HFF-Myc (cell line): ENCODE data around the gene GRM4.

Experiments
- DNase-seq: peaks from one replicate; pipeline ENCODE4 v3.0.0-alpha.2; 2011; ENCODE audit warnings: low read depth; ENCODE audit errors: extremely low read depth
- H3K4me3 ChIP-seq: replicated peaks from 2 replicates; pipeline ENCODE4 v1.5.1; 2011; ENCODE audit warnings: low read depth, mild to moderate bottlenecking, control low read depth, low read length
- CTCF ChIP-seq: IDR thresholded peaks from 2 replicates; pipeline ENCODE4 v1.5.1; 2012; ENCODE audit warnings: mild to moderate bottlenecking, low read depth, low read length, control low read depth; ENCODE audit errors: missing control alignments

Gene GRM4

GRCh38 chr6:34005901-34006531, 139.9 kb downstream of the GRM4 start:
- no peak for TF ChIP-seq CTCF
- DNase-seq: no peak
- no peak overlapping the region for H3K4me3 ChIP-seq

- TF ChIP-seq CTCF: no peak
- no peak overlapping the region for H3K4me3 ChIP-seq
- DNase-seq: no peak
Observed at GRCh38 chr6:34004706-34005105, 141.2 kb downstream of the GRM4 start.

GRCh38 chr6:34003962-34004361, 141.9 kb downstream of the GRM4 start:
- no peak for TF ChIP-seq CTCF
- no peak overlapping the region for H3K4me3 ChIP-seq
- no peak for DNase-seq

GRCh38 chr6:34001706-34002621, 143.9 kb downstream of the GRM4 start:
- DNase-seq: no peak
- no peak for TF ChIP-seq CTCF
- H3K4me3 ChIP-seq: no peak overlapping the region

- no peak overlapping the region for H3K4me3 ChIP-seq
- no peak for DNase-seq
- TF ChIP-seq CTCF: no peak
Observed at GRCh38 chr6:34000281-34000680, 145.6 kb downstream of the GRM4 start.

GRCh38 chr6:33999567-33999966, 146.3 kb downstream of the GRM4 start:
- DNase-seq: no peak
- H3K4me3 ChIP-seq: no peak overlapping the region
- no peak for TF ChIP-seq CTCF
